Vagina (tissue), 2 donors: Measurements from ENCODE around the gene BICDL2. TPM values are rescaled to one million over a fixed set of nuclear protein-coding genes. Genes with fewer than 3 reads are reported as not detected.

ENCODE experiments used
- DNase-seq, 2 donors: peaks; one replicate each; pipeline ENCODE4 v3.0.0-alpha.2; 2017; ENCODE audit errors: extremely low spot score in 2 of 2
- H3K27ac ChIP-seq: fragments of 200-600 bp; sonication (generic); one replicate; pipeline ENCODE4 v1.5.1; 2019
- H3K27me3 ChIP-seq: fragments of 200-600 bp; sonication (generic); one replicate; pipeline ENCODE4 v1.5.1; 2019
- H3K36me3 ChIP-seq, 2 donors: fragments of 200-600 bp; sonication (generic); one replicate each; pipeline ENCODE4 v1.5.1; 2017 to 2019
- H3K4me1 ChIP-seq: fragments of 200-600 bp; sonication (generic); one replicate; pipeline ENCODE4 v1.5.1; 2019
- H3K4me3 ChIP-seq, 2 donors: fragments of 200-600 bp; sonication (generic); 1 replicate in 1 of 2; 2 replicates in 1 of 2; pipeline ENCODE4 v1.5.1; 2016 to 2019
- H3K9me3 ChIP-seq: fragments of 200-600 bp; sonication (generic); one replicate; pipeline ENCODE4 v1.5.1; 2019
- CTCF ChIP-seq, 3 experiments: fragments of 450-650 bp in 2 of 3; fragments of 200-600 bp in 1 of 3; sonication (generic) in 1 of 3; IDR thresholded peaks; one replicate each; pipeline ENCODE4 v1.5.1; 2017 to 2019; ENCODE audit warnings: antibody characterized with exemption in 3 of 3, mild to moderate bottlenecking in 2 of 3, moderate library complexity in 2 of 3
- POLR2A ChIP-seq, 2 donors: fragments of 450-650 bp; IDR thresholded peaks; one replicate each; pipeline ENCODE4 v1.6.1; 2017; ENCODE audit warnings: antibody characterized with exemption in 2 of 2, mild to moderate bottlenecking in 2 of 2, moderate library complexity in 2 of 2
- POLR2AphosphoS5 ChIP-seq, 2 donors: sonication (generic); formaldehyde crosslinking; IDR thresholded peaks; one replicate each; pipeline ENCODE4 v1.9.0; 2017; ENCODE audit warnings: antibody characterized with exemption in 2 of 2, mild to moderate bottlenecking in 2 of 2, low read depth in 1 of 2; ENCODE audit not compliant: insufficient read depth in 1 of 2
- intact Hi-C: fragments of 100-400 bp; cut with DNase I; formaldehyde crosslinking; loops from one replicate; pipeline ENCODE4 v1.15.1; 2023
- total RNA-seq: library from RNA; depleted of rRNA; stranded (reverse); fragments of >200 nt; gene quantifications from one replicate; pipeline ENCODE4 v1.2.3, GENCODE V29; 2016

BICDL2 gene
- total RNA-seq, 1 donor from 2014 or later = 52.5 TPM

GRCh38 chr16:2999929-3000328 lies 36.8 kb downstream of the BICDL2 start:
- H3K27ac ChIP-seq = no peak overlapping the region
- H3K27me3 ChIP-seq = no peaks in the 10 kb centered on the region
- intact Hi-C loops = no loop called here
- DNase-seq = no peak
- peaks cover 3% of the 10 kb centered on the region for H3K4me1 ChIP-seq
- H3K9me3 ChIP-seq = no peaks in the 10 kb centered on the region
- H3K4me3 ChIP-seq = no peak overlapping the region
- no peak for TF ChIP-seq POLR2AphosphoS5 (IDR thresholded peaks at IDR 0.05; ENCODE audit: insufficient read depth in 1 of 2, low read depth in 1 of 2)
- no peak for TF ChIP-seq CTCF (IDR thresholded peaks at IDR 0.05)
- no peak for TF ChIP-seq POLR2A (IDR thresholded peaks at IDR 0.05)
- H3K36me3 ChIP-seq = no peaks in the 10 kb centered on the region

- DNase-seq = no peak
- no peak for TF ChIP-seq POLR2A (IDR thresholded peaks at IDR 0.05)
- no peak for TF ChIP-seq POLR2AphosphoS5 (IDR thresholded peaks at IDR 0.05; ENCODE audit: insufficient read depth in 1 of 2, low read depth in 1 of 2)
- TF ChIP-seq CTCF (IDR thresholded peaks at IDR 0.05) = no peak
- peaks cover 8% of the 10 kb centered on the region for H3K4me1 ChIP-seq
- H3K4me3 ChIP-seq = no peak overlapping the region
- no peak overlapping the region for H3K27ac ChIP-seq
- H3K36me3 ChIP-seq = no peaks in the 10 kb centered on the region
- no peaks in the 10 kb centered on the region for H3K9me3 ChIP-seq
- intact Hi-C loops = no loop called here
- no peaks in the 10 kb centered on the region for H3K27me3 ChIP-seq
Observed at GRCh38 chr16:2996298-2996697, 40.4 kb downstream of the BICDL2 start.

GRCh38 chr16:2992383-2993081 lies 44.2 kb downstream of the BICDL2 start:
- Histone ChIP-seq H3K27ac (no peak overlapping the region), H3K27me3 (no peaks in the 10 kb centered on the region), H3K4me1 (peaks cover 8% of the 10 kb centered on the region), H3K36me3 (no peaks in the 10 kb centered on the region), H3K9me3 (no peaks in the 10 kb centered on the region), H3K4me3 (no peak overlapping the region)
- TF ChIP-seq POLR2A (IDR thresholded peaks at IDR 0.05) (no peak), POLR2AphosphoS5 (IDR thresholded peaks at IDR 0.05; ENCODE audit: insufficient read depth in 1 of 2, low read depth in 1 of 2) (no peak), CTCF (IDR thresholded peaks at IDR 0.05) (no peak)
- intact Hi-C loops = no loop called here
- no peak for DNase-seq

- TF ChIP-seq POLR2AphosphoS5 (IDR thresholded peaks at IDR 0.05; ENCODE audit: insufficient read depth in 1 of 2, low read depth in 1 of 2) = no peak
- Histone ChIP-seq H3K9me3 (no peaks in the 10 kb centered on the region), H3K27me3 (no peaks in the 10 kb centered on the region), H3K4me1 (peaks cover 8% of the 10 kb centered on the region), H3K27ac (no peak overlapping the region), H3K36me3 (no peaks in the 10 kb centered on the region), H3K4me3 (no peak overlapping the region)
- no peak for DNase-seq
- intact Hi-C loops = no loop called here
Observed at GRCh38 chr16:2991566-2992261, 45.0 kb downstream of the BICDL2 start.

- Histone ChIP-seq H3K27ac (no peak overlapping the region), H3K27me3 (no peaks in the 10 kb centered on the region), H3K36me3 (no peaks in the 10 kb centered on the region), H3K9me3 (no peaks in the 10 kb centered on the region), H3K4me1 (peaks cover 9% of the 10 kb centered on the region), H3K4me3 (no peak overlapping the region)
- intact Hi-C loops = no loop called here
- no peak for TF ChIP-seq POLR2A (IDR thresholded peaks at IDR 0.05)
- DNase-seq = no peak
Observed at GRCh38 chr16:2990891-2991290, 45.9 kb downstream of the BICDL2 start.

- no peaks in the 10 kb centered on the region for H3K9me3 ChIP-seq
- no peak for TF ChIP-seq CTCF (IDR thresholded peaks at IDR 0.05)
- TF ChIP-seq POLR2AphosphoS5 (IDR thresholded peaks at IDR 0.05; ENCODE audit: insufficient read depth in 1 of 2, low read depth in 1 of 2) = no peak
- TF ChIP-seq POLR2A (IDR thresholded peaks at IDR 0.05) = no peak
- H3K27ac ChIP-seq = no peak overlapping the region
- H3K27me3 ChIP-seq = no peaks in the 10 kb centered on the region
- intact Hi-C loops = no loop called here
- H3K4me3 ChIP-seq = no peak overlapping the region
- peaks cover 21% of the 10 kb centered on the region for H3K4me1 ChIP-seq
- H3K36me3 ChIP-seq = no peaks in the 10 kb centered on the region
- no peak for DNase-seq
Observed at GRCh38 chr16:2988590-2989099, 48.1 kb downstream of the BICDL2 start.
